Kidney (tissue), 14 donors: ENCODE results near the gene MLX. TPM values are rescaled to one million over a fixed set of nuclear protein-coding genes. Genes with fewer than 3 reads are reported as not detected.

Experiments
- DNase-seq, 5 donors: peaks; one replicate each; pipeline ENCODE4 v3.0.0-alpha.2; 2013 to 2020
- FAIRE-seq: peaks from 2 replicates; lab custom pipeline; 2012; peaks lifted over from hg19 to GRCh38; lab: Jason Lieb, UNC
- H3K27ac ChIP-seq, 2 donors: one replicate each; pipeline ENCODE4 v1.7.0; 2013; ENCODE audit warnings: low read depth in 2 of 2, low read length in 2 of 2, inconsistent platforms in 1 of 2
- H3K27me3 ChIP-seq: one replicate; pipeline ENCODE4 v1.7.1; 2013; ENCODE audit warnings: low read length, inconsistent platforms; ENCODE audit not compliant: control insufficient read depth, insufficient read depth
- H3K36me3 ChIP-seq, 3 donors: one replicate each; pipeline versions ENCODE4 v1.7.0 to v1.7.1; 2013; ENCODE audit warnings: low read length in 3 of 3, control low read depth in 1 of 3, inconsistent platforms in 1 of 3; ENCODE audit not compliant: insufficient read depth in 3 of 3, control insufficient read depth in 2 of 3
- H3K4me1 ChIP-seq, 3 donors: one replicate each; pipeline versions ENCODE4 v1.7.0 to v1.7.1; 2013; ENCODE audit warnings: low read length in 3 of 3, inconsistent platforms in 1 of 3, low read depth in 1 of 3; ENCODE audit not compliant: control insufficient read depth in 2 of 3, insufficient read depth in 2 of 3
- H3K4me3 ChIP-seq, 3 donors: one replicate each; pipeline versions ENCODE4 v1.7.0 to v1.8.1; 2013; ENCODE audit warnings: low read length in 3 of 3, control low read depth in 1 of 3, inconsistent platforms in 1 of 3
- H3K9ac ChIP-seq, 3 donors: one replicate each; pipeline versions ENCODE4 v1.7.0 to v1.7.1; 2013; ENCODE audit warnings: low read length in 3 of 3, control low read depth in 1 of 3, inconsistent platforms in 1 of 3
- H3K9me3 ChIP-seq, 3 donors: one replicate each; pipeline versions ENCODE4 v1.7.0 to v1.7.1; 2013; ENCODE audit warnings: low read length in 3 of 3, control low read depth in 1 of 3, inconsistent platforms in 1 of 3; ENCODE audit not compliant: control insufficient read depth in 2 of 3, insufficient read depth in 1 of 3
- CTCF ChIP-seq: IDR thresholded peaks from 3 replicates; pipeline ENCODE4 v1.5.1; 2012; ENCODE audit warnings: mild to moderate bottlenecking, moderate library complexity, borderline replicate concordance; ENCODE audit not compliant: insufficient read depth; ENCODE audit errors: extremely low read depth
- intact Hi-C: fragments of 100-400 bp; cut with DNase I; formaldehyde crosslinking; loops from one replicate; pipeline ENCODE4 v1.11.1; 2022
- polyA plus RNA-seq: library from polyadenylated mRNA; stranded (reverse); fragments of 350-450 nt; fragmentation: Illumina TruSeq; extraction: RNeasy Lipid Tissue Mini Kit (QIAGEN cat#74804); gene quantifications from one replicate; pipeline ENCODE4 v1.2.3, GENCODE V29; 2014; ENCODE audit warnings: low read depth, low replicate concordance; ENCODE audit not compliant: insufficient read depth
- total RNA-seq: library from RNA; stranded (reverse); fragmentation: NEBNext Ultra II Directional; extraction: Animal tissue kit (Norgen Biotek cat#: 25700); gene quantifications from one replicate; pipeline ENCODE4 v1.2.1, GENCODE V29; 2021
- donor health status: control.
- donor health status: control.
- donor health status: control.
- donor health status: control.
- donor health status: control.
- donor health status: DM: yes; HTN: yes; CAD: no.
- donor health status: Normal renal cell carcinoma (clear cell type).

The MLX gene
- total and polyA plus RNA-seq, 2 donors from 2014 or later: 38.7 to 41.0 TPM

- H3K36me3 ChIP-seq: no peaks in the 10 kb centered on the region
- TF ChIP-seq CTCF: no peak
- no peaks in the 10 kb centered on the region for H3K9me3 ChIP-seq
- no peak overlapping the region for H3K4me3 ChIP-seq
- no peak overlapping the region for H3K27ac ChIP-seq
- no peak for FAIRE-seq
- DNase-seq: peak in 3 of 5 donors; percentile 41 to 77 (median 57)
- peak overlapping the region in 1 of 3 donors; percentile 70 for H3K9ac ChIP-seq
- no peaks in the 10 kb centered on the region for H3K27me3 ChIP-seq
- intact Hi-C loops: no loop called here
- H3K4me1 ChIP-seq: peaks cover 0 to 12% (median 0%) of the 10 kb centered on the region in 3 donors
These were observed 13.6 kb upstream of the MLX start for GRCh38 chr17:42553161-42553818.

- Histone ChIP-seq H3K27ac (peak overlapping the region; percentile 85 to 87), H3K9ac (peak overlapping the region in 2 of 3 donors; percentile 70 to 83), H3K27me3 (no peaks in the 10 kb centered on the region), H3K36me3 (no peaks in the 10 kb centered on the region), H3K9me3 (no peaks in the 10 kb centered on the region), H3K4me3 (peak overlapping the region; percentile 33 to 91 (median 81)), H3K4me1 (peaks cover 0 to 12% (median 0%) of the 10 kb centered on the region in 3 donors)
- FAIRE-seq: no peak
- no peak for TF ChIP-seq CTCF
- peak in 2 of 5 donors; percentile 26 to 73 for DNase-seq
- intact Hi-C loops: no loop called here
These were observed 13.0 kb upstream of the MLX start for GRCh38 chr17:42553866-42554249.

- Histone ChIP-seq H3K9ac (peak overlapping the region; percentile 70 to 83 (median 73)), H3K9me3 (no peaks in the 10 kb centered on the region), H3K27ac (peak overlapping the region; percentile 85 to 87), H3K36me3 (no peaks in the 10 kb centered on the region), H3K4me3 (peak overlapping the region; percentile 80 to 91 (median 81)), H3K27me3 (no peaks in the 10 kb centered on the region), H3K4me1 (peaks cover 0 to 12% (median 0%) of the 10 kb centered on the region in 3 donors)
- FAIRE-seq: no peak
- intact Hi-C loops: no loop called here
- peak; percentile 94 to 97 (median 96) for DNase-seq
- TF ChIP-seq CTCF: no peak
These were observed 12.4 kb upstream of the MLX start for GRCh38 chr17:42554250-42555121.
